HG03175 (cell line): ENCODE data around the gene RABAC1.
A peak's percentile ranks its signal among the peaks of the same experiment; 100 is the strongest.
"Not testable (repeated sequence)": the region's sequence is repeated elsewhere in the genome, so short reads cannot be mapped to it uniquely, and the experiment has no call there.

Source experiments
- ATAC-seq: cut with Tn5 transposase; IDR thresholded peaks from one replicate; pipeline ENCODE4 v1.9.1; 2021; ENCODE audit warnings: mild to moderate bottlenecking, moderate library complexity; ENCODE audit not compliant: unreplicated experiment

The RABAC1 gene

GRCh38 chr19:41959056-41960053 is at the start of gene RABAC1:
Gene RABAC1, minus strand, starts transcription at chr19:41959321. Its CDS starts 29 bp downstream, at chr19:41959292.
- ATAC-seq: peak; percentile 86

- no peak for ATAC-seq
Measured at GRCh38 chr19:42006569-42006968, 47.4 kb upstream of the RABAC1 start.

DNA sequence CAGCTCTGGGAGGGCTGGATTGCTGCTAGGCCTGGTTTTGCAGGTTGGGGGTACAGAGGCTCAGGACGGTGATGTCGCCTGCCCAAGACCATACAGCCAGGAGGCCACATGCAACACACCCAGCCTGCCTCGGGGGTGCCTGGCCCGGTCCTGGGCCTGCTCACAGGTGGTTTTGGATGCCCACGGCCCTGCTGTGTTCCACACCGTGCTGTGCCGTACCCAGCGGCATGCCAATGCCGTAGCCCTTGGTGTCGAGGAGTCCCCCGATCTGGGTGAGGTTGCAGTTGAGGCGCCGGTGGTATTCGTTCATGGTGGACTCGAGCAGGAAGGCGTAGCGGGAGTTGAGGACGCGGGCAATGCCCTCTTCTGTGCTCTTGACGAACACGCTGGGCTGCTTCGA is 46.4 kb upstream of the RABAC1 start:
- no peak for ATAC-seq

DNA sequence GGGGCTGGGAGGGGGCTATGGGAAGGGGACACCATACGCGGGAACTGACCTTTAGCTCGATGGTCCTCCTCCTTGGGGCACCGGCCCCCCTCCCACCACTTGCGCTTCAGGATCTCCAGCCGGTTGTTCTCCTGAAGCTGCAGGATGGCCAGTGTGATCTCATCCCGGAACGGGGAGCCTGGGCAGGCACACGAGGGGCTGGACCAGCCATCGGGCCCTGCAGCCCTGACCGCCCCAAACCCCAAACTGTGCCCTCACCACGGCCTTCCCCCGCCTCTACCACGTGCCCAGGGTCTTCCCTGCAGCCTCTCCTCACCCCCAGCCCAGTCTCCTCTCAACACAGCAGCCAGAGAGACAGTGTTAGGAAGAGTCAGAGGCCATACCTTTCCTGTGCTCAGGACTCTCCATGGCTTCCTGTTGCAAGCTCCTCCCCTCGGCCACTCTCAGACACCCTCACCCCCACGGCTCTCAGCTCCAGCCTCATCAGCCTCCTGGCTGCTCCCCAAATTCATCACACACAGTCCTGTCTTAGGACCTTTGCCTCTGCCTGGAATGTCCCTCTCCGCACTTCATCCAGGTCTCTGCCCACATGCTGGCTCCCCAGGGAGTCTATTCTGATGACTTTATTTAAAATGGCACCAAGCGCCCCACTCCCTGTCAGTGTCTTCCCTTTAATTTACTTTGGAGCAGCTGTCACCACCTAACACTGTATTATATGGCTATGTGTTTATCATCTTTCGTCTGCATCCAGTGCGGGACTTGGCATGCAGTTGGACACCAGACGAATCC is 44.6 kb upstream of the RABAC1 start:
- ATAC-seq: no peak

DNA sequence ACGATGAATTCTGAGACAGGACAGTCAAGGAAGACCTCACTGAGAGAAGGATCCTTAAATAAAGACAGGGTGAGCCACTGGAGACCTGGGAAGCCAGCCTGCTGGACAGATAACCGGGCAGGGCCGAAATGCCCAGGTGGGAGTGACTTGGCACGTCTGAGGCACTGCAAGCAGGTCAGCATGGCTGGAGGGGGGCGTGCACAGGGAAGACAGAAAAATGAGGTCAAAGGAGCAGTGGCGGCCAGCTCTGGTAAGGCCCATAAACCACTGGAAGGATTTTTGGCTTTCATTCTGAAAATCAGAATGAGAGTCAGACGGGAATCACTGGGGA is 40.7 kb upstream of the RABAC1 start:
- ATAC-seq: no peak

- ATAC-seq: no peak
Measured at GRCh38 chr19:41999071-41999877, 40.2 kb upstream of the RABAC1 start.

DNA sequence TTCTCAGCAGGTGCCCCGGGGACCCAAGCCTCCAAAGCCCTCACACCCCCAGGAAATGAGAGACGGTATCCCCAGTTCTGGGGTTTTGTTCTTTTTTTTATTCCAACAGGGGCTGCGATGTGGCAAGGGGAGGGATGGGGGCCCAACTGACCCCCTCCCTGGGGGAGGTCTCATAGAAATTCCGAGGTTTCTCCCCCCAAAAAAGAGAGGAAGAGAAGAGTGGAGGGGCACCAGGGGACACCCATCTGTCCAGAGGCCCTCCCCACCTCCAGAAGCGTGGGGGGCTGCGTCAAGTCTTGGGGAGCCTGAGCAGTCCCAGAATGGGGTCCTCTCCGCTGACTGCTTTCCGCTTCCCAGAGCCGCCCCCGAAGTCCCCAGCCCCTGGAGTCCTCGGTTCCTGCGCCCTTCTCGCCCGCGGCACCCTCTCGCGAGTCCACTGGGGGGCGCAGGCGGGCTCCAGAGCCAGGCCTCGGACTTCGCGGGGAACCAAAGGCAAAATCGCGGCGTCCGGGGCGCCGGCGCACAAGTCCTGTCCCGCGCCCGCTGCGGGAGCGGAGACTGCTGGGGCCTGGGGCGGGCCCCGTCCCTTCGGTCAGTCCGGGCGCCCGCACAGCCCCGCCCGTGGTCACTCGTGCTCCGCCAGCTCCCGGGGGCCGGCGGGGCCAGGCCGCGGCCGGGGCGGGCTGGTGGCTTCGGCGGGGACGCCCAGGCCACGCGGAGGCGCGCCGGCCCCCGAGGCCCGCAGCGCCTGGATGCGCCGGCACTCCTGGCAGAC is 39.3 kb upstream of the RABAC1 start:
- no peak for ATAC-seq

GRCh38 chr19:41997851-41998229 is 38.7 kb upstream of the RABAC1 start:
- ATAC-seq: no peak

- ATAC-seq: no peak
Measured at GRCh38 chr19:41997121-41997850, 38.2 kb upstream of the RABAC1 start.

DNA sequence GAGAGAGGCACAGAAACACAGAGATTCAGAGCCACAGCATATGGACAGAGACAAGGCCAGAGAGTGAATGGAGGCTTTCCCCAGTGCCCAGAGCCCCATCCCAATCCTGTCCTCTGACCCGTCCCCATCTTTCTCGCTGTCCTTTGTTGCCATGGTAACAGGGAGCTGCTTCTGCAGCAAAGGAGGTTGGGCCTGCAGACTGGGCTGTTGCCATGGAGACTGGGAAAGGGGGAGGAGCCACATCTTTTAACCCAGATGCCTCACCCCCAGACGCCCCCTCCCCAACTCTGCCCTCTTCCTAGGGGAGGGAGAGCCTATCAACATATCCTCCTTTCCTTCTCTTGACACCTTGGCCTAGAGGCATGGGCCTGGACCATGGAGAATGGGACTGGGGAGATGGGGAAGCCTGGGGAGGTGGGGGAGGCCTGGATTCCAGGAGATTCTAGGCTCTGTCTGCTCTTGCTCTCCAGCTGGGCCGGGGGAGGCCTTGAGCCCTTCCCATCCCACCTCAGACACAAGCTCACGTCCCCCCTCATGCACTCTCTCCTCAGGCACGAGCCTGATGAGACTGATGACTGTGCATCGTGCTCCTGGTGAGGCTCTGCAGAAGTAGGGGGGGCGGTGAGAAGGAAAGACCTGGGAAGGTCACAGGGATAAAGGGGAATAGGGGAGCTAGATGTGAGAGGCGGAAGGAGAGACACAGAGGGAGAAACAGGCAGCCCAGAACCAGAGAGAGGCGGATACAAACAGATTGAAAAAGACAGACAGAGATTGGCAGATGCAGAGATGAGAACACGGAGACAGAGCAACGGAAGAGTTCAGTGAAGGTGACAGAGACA is 37.1 kb upstream of the RABAC1 start:
- ATAC-seq: no peak

GRCh38 chr19:41994994-41995958 is 36.2 kb upstream of the RABAC1 start:
- ATAC-seq: no peak

DNA sequence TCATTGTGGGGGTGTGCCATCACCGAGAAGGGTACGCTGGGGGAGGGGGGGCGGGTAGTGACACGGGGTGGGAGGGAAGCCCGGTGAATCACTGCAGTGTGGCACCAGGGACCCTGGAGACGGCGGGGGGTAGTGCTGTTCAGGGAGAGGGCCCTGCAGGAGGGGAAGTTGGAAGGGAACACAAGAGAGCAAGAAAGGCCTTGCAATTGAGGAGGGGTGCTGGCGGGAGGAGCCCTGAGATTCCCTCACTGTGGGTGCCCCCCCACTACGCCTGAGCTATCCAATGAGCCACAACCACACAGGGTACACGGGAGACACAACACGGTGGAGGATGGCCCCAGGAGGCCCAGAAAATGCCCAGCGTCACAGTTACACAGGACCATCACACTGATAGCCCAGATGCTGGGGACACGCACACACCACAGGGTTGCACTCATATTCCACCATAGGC is 35.4 kb upstream of the RABAC1 start:
- no peak for ATAC-seq

DNA sequence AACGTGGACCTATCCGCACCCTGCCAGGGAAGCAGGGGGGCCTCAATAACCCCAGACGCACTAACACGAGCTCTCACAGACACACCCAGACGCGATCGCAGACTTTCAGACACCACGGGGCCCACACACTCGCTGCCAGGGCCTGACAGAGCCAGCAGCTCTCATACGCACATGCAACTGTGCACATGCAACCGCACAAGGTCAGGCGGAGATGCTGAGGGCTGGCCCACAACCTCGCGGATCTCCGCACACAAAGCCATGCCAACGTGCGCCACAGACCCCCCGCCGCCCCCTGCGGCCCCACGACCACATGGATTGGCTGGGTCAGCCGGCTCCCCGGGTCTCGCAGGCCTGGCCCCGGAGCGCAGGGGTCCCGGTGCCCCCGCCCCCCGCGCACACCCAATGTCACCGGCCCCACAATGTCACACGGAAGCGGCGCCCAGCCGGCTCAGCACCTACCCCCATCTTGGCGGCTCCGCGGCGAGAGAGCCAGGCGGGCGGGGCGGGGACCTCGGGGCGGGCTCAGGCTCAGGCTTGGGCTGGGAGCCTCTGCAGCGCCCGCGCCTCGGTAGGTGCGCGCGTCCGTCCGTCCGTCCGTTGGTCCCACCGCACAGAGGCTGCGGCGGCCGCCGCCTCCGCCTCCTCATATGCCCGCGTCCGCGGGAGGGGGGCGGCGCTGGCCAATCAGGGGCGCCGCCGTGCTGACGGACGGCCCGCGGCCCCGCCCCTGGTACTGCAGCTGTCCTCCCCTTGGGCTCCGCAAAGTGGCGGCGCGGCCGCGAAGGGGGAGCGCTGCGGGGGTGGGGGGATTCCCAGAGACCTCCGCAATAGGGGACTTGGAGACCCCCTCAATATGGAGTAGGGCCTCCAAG is 34.7 kb upstream of the RABAC1 start, which contains the start of gene ATP1A3:
ATP1A3 (minus strand) TSS at position 619 of the 872 bp plus-strand sequence; CDS start at position 465, 154 bp downstream.
- ATAC-seq: no peak

DNA sequence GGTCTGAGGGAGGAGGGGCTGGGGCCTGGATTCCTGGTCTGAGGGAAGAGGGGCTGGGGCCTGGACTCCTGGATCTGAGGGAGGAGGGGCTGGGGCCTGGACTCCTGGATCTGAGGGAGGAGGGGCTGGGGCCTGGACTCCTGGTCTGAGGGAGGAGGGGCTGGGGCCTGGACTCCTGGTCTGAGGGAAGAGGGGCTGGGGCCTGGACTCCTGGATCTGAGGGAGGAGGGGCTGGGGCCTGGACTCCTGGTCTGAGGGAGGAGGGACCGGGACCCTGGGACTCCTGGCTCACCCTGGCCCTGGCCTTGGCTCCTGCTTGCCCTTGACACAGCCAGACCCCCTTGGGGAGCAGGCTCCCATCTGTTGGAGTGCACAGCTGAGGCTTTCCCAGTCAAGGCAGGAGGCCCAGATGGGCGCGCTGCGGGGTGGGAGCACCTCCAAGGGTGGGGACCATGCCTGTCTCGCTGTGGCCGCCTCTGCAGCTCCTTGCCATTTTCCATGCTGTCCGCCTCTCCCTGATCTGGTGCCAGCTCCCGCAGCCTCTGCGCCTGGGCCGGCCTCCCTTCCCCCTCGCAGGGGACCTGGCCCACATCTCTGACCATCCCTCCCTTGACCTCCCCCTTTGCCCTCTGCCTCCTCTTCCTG is 32.9 kb upstream of the RABAC1 start:
- ATAC-seq: not testable (repeated sequence)

DNA sequence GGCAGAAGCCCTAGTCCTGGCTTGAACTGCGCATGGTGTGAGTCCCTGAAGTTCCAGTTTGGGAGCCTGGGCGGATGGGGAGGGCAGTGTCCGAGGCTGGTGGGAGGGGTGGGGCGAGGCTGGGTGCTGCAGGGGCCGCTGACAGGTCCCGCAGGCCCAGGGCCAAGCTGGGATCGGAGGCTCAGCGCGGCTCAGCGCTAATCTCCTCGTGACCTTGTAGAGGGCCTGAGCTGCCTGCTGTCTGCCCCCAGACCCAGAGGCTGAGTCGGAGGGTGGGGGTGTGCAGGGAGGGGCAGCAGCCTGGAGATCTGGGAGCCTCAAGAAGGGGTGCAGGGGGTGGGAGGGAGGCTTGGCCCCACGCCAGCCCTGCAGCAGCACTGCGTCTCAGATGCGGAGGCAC is 31.9 kb upstream of the RABAC1 start:
- no peak for ATAC-seq

- no peak for ATAC-seq
Measured at GRCh38 chr19:41990615-41991014, 31.5 kb upstream of the RABAC1 start.
